Neural crest cell (in vitro differentiated cells): Measurements from ENCODE around the gene NDUFA13. TPM values are rescaled to one million over a fixed set of nuclear protein-coding genes. Genes with fewer than 3 reads are reported as not detected.

ENCODE experiments used
- DNase-seq: peaks from one replicate; pipeline ENCODE4 v3.0.0; 2021; ENCODE audit warnings: low read depth, mixed read lengths, low spot score
- H3K27ac Mint-ChIP-seq: one replicate; pipeline ENCODE4 v1.8.0; 2021; ENCODE audit warnings: mild to moderate bottlenecking, mixed read lengths; ENCODE audit not compliant: unreplicated experiment
- H3K27me3 Mint-ChIP-seq: 2 replicates; pipeline ENCODE4 v1.8.0; 2021; ENCODE audit warnings: low read depth, mild to moderate bottlenecking, mixed read lengths
- H3K36me3 Mint-ChIP-seq: 2 replicates; pipeline ENCODE4 v1.8.0; 2021; ENCODE audit warnings: low read depth, mild to moderate bottlenecking, mixed read lengths
- H3K4me1 Mint-ChIP-seq: 2 replicates; pipeline ENCODE4 v1.8.0; 2021; ENCODE audit warnings: mixed read lengths
- H3K4me3 Mint-ChIP-seq: one replicate; pipeline ENCODE4 v1.8.0; 2021; ENCODE audit warnings: mild to moderate bottlenecking, mixed read lengths
- H3K9me3 Mint-ChIP-seq: 2 replicates; pipeline ENCODE4 v1.8.0; 2021; ENCODE audit warnings: mixed read lengths
- CTCF ChIP-seq: fragments of 200-600 bp; sonication (generic); conservative IDR thresholded peaks from 2 replicates; pipeline ENCODE4 v1.5.0; 2021; ENCODE audit warnings: antibody characterized with exemption, mild to moderate bottlenecking
- total RNA-seq: library from RNA; stranded (reverse); gene quantifications from 2 replicates; pipeline ENCODE4 v1.2.1, GENCODE V29; 2021

Gene NDUFA13
- total RNA-seq, 1 donor from 2014 or later: 389 TPM

- Mint-ChIP-seq H3K27ac (peak overlapping the region; percentile 73), H3K4me3 (no peak overlapping the region), H3K36me3 (no peaks in the 10 kb centered on the region), H3K4me1 (no peaks in the 10 kb centered on the region), H3K9me3 (no peaks in the 10 kb centered on the region), H3K27me3 (no peaks in the 10 kb centered on the region)
- TF ChIP-seq CTCF: no peak
- DNase-seq: no peak
Observed at GRCh38 chr19:19558636-19559035, 42.6 kb downstream of the NDUFA13 start.

- Mint-ChIP-seq H3K4me3 (no peak overlapping the region), H3K27me3 (no peaks in the 10 kb centered on the region), H3K4me1 (no peaks in the 10 kb centered on the region)
Observed at GRCh38 chr19:19559931-19560330, 43.9 kb downstream of the NDUFA13 start.

GRCh38 chr19:19561946-19562664 is 46.1 kb downstream of the NDUFA13 start:
- Mint-ChIP-seq H3K4me1 (no peaks in the 10 kb centered on the region), H3K27ac (peak overlapping the region; percentile 43), H3K27me3 (no peaks in the 10 kb centered on the region), H3K36me3 (peaks cover 3% of the 10 kb centered on the region), H3K9me3 (no peaks in the 10 kb centered on the region), H3K4me3 (no peak overlapping the region)
- no peak for TF ChIP-seq CTCF
- DNase-seq: no peak

More at GRCh38 chr19:19559931-19560330, 43.9 kb downstream of the NDUFA13 start:
- Mint-ChIP-seq H3K27ac (no peak overlapping the region), H3K36me3 (peaks cover 3% of the 10 kb centered on the region), H3K9me3 (no peaks in the 10 kb centered on the region)
- DNase-seq: no peak
- TF ChIP-seq CTCF: no peak

GRCh38 chr19:19562665-19563347 is 46.8 kb downstream of the NDUFA13 start:
- Mint-ChIP-seq H3K4me3 (no peak overlapping the region), H3K27me3 (no peaks in the 10 kb centered on the region), H3K27ac (peak overlapping the region; percentile 43), H3K36me3 (peaks cover 3% of the 10 kb centered on the region), H3K9me3 (no peaks in the 10 kb centered on the region), H3K4me1 (no peaks in the 10 kb centered on the region)
- no peak for DNase-seq
- TF ChIP-seq CTCF: no peak

GRCh38 chr19:19563348-19563848 is 47.4 kb downstream of the NDUFA13 start:
- no peaks in the 10 kb centered on the region for H3K9me3 Mint-ChIP-seq
- H3K27me3 Mint-ChIP-seq: no peaks in the 10 kb centered on the region
- no peak overlapping the region for H3K27ac Mint-ChIP-seq
- peaks cover 3% of the 10 kb centered on the region for H3K36me3 Mint-ChIP-seq
- no peak for TF ChIP-seq CTCF
- no peak for DNase-seq
- H3K4me3 Mint-ChIP-seq: no peak overlapping the region
- H3K4me1 Mint-ChIP-seq: no peaks in the 10 kb centered on the region
